ENCODE results near the gene TMEM219. TPM values are rescaled to one million over a fixed set of nuclear protein-coding genes. Genes with fewer than 3 reads are reported as not detected.

Gene TMEM219
- total and polyA plus RNA-seq, 2 donors (not counting 3 experiments of a cell fraction or from before 2014, with no cell fraction given): 110 to 182 TPM

- Histone ChIP-seq H3K36me3 (ENCODE audit: control insufficient read depth in 2 of 2, extremely low read depth in 1 of 2, insufficient read depth in 2 of 2, low read length in 2 of 2) (no peaks in the 10 kb centered on the region), H3K79me2 (ENCODE audit: control insufficient read depth, insufficient read depth, low read length) (no peaks in the 10 kb centered on the region), H3K4me2 (ENCODE audit: insufficient read depth, low read length) (peak within 1 kb of the TSS; percentile 31), H3K4me1 (ENCODE audit: control insufficient read depth, extremely low read depth, insufficient read depth, low read length) (peaks cover 2% of the 10 kb centered on the region), H3K9me3 (replicated peaks; ENCODE audit: control insufficient read depth, insufficient read depth, low read length) (no peaks in the 10 kb centered on the region), H3K9ac (replicated peaks; ENCODE audit: extremely low read depth, insufficient read depth, low read length) (no peak within 1 kb of the TSS), H2AFZ (ENCODE audit: low read depth, low read length) (peak within 1 kb of the TSS; percentile 27), H3K27ac (ENCODE audit: insufficient read depth, low read depth, low read length) (no peak within 1 kb of the TSS), H3K9me1 (replicated peaks; ENCODE audit: control insufficient read depth, extremely low read depth, insufficient read depth, low read length) (no peaks in the 10 kb centered on the region), H3K27me3 (ENCODE audit: control insufficient read depth in 2 of 2, insufficient read depth in 2 of 2, low read length in 2 of 2) (peaks cover 19 to 28% of the 10 kb centered on the region in 2 experiments), H4K20me1 (replicated peaks; ENCODE audit: control insufficient read depth, extremely low read depth, insufficient read depth, low read length) (no peaks in the 10 kb centered on the region), H3K4me3 (replicated peaks in 1 of 3; ENCODE audit: insufficient read depth in 1 of 3, low read depth in 1 of 3, low read length in 3 of 3) (peak within 1 kb of the TSS in 1 of 3 experiments; percentile 30)
- intact Hi-C loops (cut with micrococcal nuclease): no loop called here
- CTCF ChIA-PET: interaction anchor here (0.6 kb wide), 1 partner anchor 316 kb away, joined by 4 read pairs; no protein-coding TSS in a partner anchor
- TF ChIP-seq POLR2AphosphoS5 (IDR thresholded peaks at IDR 0.05; ENCODE audit: insufficient read depth, low read depth, low read length) (no peak), CTCF (IDR thresholded peaks at IDR 0.05; ENCODE audit: extremely low read depth in 1 of 2, insufficient read depth in 1 of 2, low read depth in 1 of 2, low read length in 2 of 2) (no peak), MAX (IDR thresholded peaks at IDR 0.05; ENCODE audit: insufficient read depth, insufficient read length) (no peak), GATA2 (IDR thresholded peaks at IDR 0.05; ENCODE audit: insufficient read depth, insufficient read length, low read depth, low read length) (no peak), MYC (IDR thresholded peaks at IDR 0.05; ENCODE audit: low read depth, low read length) (no peak), EZH2 (IDR thresholded peaks at IDR 0.05; ENCODE audit: borderline replicate concordance, low read depth, low read length, severe bottlenecking) (no peak), POLR2A (IDR thresholded peaks at IDR 0.05; ENCODE audit: low read depth, low read length) (no peak), FOS (IDR thresholded peaks at IDR 0.05; ENCODE audit: borderline replicate concordance, insufficient read depth, low read length) (no peak), JUN (IDR thresholded peaks at IDR 0.05; ENCODE audit: borderline replicate concordance, insufficient read depth, insufficient read length, low read depth) (no peak)
- FAIRE-seq (no peak), DNase-seq (ENCODE audit: low read depth, low spot score) (no peak)
- dilution Hi-C loops (cut with MboI; ENCODE audit: extremely low pct_ligation_motif_present, low sequenced_read_pairs): no loop called here
- no TSS peak for BruUV-seq (replicated peaks)
- POLR2A ChIA-PET: no interaction called here
Observed at GRCh38 chr16:30010844-30011713, 49.2 kb downstream of the TMEM219 start, which contains the start of gene DOC2A. Gene DOC2A, minus strand, starts transcription at chr16:30011027. Its CDS starts 805 bp downstream, at chr16:30010222.
